ENCODE results near the gene FKBP5.

DNA sequence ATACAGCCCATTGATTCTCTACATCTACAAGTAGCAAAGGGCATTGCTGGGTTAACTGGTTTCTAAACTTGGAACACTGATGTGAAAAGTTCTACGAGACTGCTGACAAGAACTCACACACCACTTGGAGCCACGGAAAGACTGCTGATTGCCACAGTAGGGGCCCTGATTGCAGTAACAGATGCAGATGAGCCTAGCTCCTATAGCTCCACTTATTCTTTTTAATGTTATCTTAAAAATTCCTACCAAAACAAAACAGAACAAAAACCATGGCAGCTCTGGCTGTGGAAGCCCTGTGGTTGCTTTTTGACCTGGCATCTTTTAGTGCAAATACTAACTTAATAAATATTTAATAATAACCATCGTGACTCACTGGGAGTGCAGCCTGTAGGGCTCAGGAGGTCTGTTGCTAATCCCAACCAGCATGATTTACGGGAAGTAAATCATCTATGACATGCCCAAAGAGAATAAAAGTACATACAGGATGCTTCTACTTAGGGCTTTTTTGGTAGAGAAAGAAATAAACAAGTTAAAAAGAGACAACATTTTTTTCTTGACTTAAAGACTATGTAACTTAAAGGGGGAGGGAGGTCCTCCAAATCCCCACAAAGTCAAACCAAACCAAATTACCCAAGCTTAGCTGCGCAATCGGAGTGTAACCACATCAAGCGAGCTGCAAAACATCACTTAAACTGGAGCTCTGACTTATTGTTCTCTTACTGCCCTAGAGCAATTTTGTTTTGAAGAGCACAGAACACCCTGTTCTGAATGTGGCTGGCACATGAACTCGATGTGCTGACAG lies 87.2 kb downstream of the FKBP5 start:
- TF ChIP-seq POLR2A (IDR thresholded peaks at IDR 0.05), result peak in 1 of 2 donors; percentile 4
- TF ChIP-seq, protein P1, sequence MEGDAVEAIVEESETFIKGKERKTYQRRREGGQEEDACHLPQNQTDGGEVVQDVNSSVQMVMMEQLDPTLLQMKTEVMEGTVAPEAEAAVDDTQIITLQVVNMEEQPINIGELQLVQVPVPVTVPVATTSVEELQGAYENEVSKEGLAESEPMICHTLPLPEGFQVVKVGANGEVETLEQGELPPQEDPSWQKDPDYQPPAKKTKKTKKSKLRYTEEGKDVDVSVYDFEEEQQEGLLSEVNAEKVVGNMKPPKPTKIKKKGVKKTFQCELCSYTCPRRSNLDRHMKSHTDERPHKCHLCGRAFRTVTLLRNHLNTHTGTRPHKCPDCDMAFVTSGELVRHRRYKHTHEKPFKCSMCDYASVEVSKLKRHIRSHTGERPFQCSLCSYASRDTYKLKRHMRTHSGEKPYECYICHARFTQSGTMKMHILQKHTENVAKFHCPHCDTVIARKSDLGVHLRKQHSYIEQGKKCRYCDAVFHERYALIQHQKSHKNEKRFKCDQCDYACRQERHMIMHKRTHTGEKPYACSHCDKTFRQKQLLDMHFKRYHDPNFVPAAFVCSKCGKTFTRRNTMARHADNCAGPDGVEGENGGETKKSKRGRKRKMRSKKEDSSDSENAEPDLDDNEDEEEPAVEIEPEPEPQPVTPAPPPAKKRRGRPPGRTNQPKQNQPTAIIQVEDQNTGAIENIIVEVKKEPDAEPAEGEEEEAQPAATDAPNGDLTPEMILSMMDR (IDR thresholded peaks at IDR 0.05), result peak in 2 of 4 experiments; percentile 16 to 24

All from gastroesophageal sphincter (tissue), 3 donors.